Epithelial cell of esophagus (primary cell): ENCODE results near the gene WWC1.

ENCODE experiments used
- DNase-seq: peaks from one replicate; pipeline ENCODE4 v3.0.0; 2010; ENCODE audit warnings: low read depth
- H3K4me3 ChIP-seq: 2 replicates; pipeline ENCODE4 v1.5.1; 2011; ENCODE audit warnings: mild to moderate bottlenecking, low read length, control low read depth
- CTCF ChIP-seq: IDR thresholded peaks from 2 replicates; pipeline ENCODE4 v1.5.1; 2011; ENCODE audit warnings: low read depth, mild to moderate bottlenecking, low read length, control low read depth, inconsistent platforms; ENCODE audit not compliant: insufficient read depth; ENCODE audit errors: missing control alignments

The WWC1 gene

GRCh38 chr5:168472329-168472728 is 180.9 kb downstream of the WWC1 start:
- TF ChIP-seq CTCF: peak; percentile 63
- no peak overlapping the region for H3K4me3 ChIP-seq
- DNase-seq: peak; percentile 81

GRCh38 chr5:168474319-168474718 is 182.9 kb downstream of the WWC1 start:
- TF ChIP-seq CTCF: no peak
- DNase-seq: no peak
- H3K4me3 ChIP-seq: no peak overlapping the region

- H3K4me3 ChIP-seq: no peak overlapping the region
- no peak for DNase-seq
Observed at GRCh38 chr5:168477060-168477459, 185.6 kb downstream of the WWC1 start.

GRCh38 chr5:168479166-168479565 is 187.7 kb downstream of the WWC1 start:
- TF ChIP-seq CTCF: no peak
- H3K4me3 ChIP-seq: no peak overlapping the region
- DNase-seq: peak; percentile 61

More at GRCh38 chr5:168477060-168477459, 185.6 kb downstream of the WWC1 start:
- no peak for TF ChIP-seq CTCF

GRCh38 chr5:168480601-168481000 is 189.2 kb downstream of the WWC1 start:
- DNase-seq: peak; percentile 74
- no peak for TF ChIP-seq CTCF
- no peak overlapping the region for H3K4me3 ChIP-seq

- DNase-seq: no peak
- TF ChIP-seq CTCF: no peak
Observed at GRCh38 chr5:168481330-168481788, 189.9 kb downstream of the WWC1 start.

GRCh38 chr5:168482361-168482760 is 190.9 kb downstream of the WWC1 start:
- no peak for DNase-seq
- H3K4me3 ChIP-seq: no peak overlapping the region
- no peak for TF ChIP-seq CTCF

More at GRCh38 chr5:168481330-168481788, 189.9 kb downstream of the WWC1 start:
- no peak overlapping the region for H3K4me3 ChIP-seq
